RPMI7951 (cell line): ENCODE data around the gene MAEL. TPM values are rescaled to one million over a fixed set of nuclear protein-coding genes. Genes with fewer than 3 reads are reported as not detected.
A peak's percentile ranks its signal among the peaks of the same experiment; 100 is the strongest.

Source experiments
- DNase-seq: peaks from one replicate; pipeline ENCODE4 v3.0.0-alpha.2; 2012; ENCODE audit warnings: low read depth
- total RNA-seq: library from RNA; depleted of rRNA; stranded (reverse); fragments of >200 nt; shearing (Covaris generic); gene quantifications from 2 replicates; pipeline ENCODE4 v1.2.3, GENCODE V29; 2014; rRNA removed

The MAEL gene
- total RNA-seq: 0.12 and 0.39 TPM in 2 replicates

DNA sequence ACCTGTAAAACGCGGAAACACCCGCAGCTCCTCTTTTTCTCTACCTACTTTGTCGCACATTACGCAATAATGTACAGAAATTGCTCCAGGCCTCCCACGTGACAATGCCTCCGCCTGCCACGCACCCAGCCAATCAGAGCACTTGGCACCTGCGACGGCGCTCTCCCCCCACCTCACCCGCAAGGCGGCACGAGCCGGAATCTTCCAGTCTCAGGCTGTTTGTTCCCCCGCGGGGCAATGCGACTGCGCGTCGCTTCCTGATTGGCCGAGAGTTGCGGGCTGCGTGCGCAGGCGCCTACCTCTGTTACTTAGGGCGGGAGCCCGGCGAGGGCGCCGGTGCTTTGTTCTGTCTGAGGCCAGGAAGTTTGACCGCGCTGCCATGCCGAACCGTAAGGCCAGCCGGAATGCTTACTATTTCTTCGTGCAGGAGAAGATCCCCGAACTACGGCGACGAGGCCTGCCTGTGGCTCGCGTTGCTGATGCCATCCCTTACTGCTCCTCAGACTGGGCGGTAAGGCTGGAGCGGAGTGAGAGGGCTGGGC lies at the start of gene MAEL:
TSS of gene MAEL (plus strand) at position 307 of the 542 bp plus-strand sequence. CDS start at position 380, 73 bp downstream.
- no peak for DNase-seq

DNA sequence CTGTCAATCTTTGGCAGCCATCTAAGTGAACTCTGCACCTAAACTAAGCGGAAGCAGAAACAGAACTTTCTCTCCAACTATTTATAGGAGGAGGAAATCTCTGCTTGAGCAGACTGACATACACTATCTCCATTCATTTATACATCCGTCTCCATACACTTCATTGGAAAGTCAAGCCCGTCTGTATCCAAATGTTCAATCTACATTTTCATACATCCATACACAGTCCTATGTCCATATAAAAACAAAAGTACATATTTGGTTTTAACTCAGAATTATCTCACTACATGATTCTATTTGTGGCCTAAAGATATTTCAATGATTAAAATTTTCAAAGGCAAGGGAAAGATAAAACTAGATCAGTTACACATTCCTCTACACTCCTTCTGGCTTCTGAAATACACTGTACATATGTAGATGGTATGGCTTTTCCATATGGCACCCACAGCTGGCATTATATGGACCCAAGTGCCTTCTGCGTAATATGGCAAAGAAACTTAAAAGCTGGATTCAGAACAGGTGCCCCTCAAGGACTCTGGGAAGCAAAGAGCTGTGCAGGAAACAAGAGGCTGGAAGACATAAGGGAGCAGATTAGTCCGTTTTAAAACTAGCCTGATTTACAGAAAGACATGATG lies 49.2 kb upstream of the MAEL start:
- no peak for DNase-seq

DNA sequence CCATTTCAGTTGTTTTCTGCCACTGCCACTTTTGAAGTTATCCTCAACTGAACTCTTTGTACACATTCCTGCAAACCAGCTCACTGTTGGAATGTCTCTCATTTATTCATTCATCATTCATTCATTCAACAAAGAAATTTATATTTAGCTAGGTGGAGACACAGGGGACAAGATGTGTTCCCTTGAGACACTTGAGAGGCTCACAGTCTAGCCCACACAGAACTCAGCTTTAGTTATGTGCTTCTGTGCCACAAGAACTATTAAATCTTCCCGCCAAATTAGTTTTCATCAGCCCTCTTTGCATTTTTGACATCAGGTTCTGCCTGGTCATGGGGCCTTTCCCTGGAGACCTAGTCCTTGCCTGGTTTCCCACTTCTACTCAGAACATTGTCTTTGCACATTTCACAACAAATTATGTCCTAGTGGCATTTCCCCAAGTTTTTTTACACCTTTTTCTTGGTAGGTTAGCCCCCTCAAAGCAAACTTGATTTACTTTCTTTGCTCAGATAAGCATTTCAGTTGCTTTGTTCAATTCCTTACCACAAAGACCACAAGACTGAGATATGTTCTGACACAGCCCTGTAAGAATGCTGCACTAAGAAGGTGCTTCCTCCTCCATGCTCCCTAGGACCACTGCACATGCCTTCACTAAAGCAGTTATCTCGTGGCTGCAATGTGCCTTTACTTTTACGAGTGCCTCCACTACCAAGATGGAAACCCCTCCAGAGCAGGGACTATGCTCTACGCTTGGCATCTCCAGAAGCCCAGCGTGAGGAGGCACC lies 44.7 kb upstream of the MAEL start:
- peak; percentile 81 for DNase-seq

DNA sequence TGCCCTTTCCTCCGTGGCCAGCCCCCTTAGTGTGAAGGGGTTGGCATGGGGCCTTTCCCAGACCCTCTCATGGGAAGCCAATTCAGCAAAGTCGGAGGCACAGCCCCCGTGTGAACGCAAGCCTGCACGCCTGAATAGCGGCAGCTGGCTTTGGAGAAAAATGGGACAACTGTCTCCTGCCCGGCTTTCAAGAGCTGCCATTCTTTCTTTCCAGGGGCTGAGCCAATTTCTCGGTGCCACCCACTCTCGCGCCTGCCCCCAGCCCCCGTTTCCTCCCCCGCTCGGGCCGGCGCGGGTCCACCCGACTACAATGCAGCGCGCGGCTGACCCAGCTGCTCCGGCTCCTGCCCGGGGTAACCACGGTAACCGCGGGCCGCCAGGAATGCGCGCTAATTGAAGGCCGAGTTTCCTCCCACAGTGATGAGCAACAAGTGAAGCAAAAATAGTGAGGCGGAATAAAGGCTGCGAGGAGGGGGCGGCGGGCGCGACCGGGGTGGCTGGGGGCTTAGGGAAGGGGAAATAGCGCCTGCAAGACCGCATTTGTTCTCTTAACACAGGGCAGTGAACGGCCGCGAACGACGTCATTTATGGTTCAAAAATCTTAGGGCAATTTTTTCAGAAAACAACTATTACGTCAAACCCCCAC lies 41.6 kb upstream of the MAEL start:
- peak; percentile 84 for DNase-seq

DNA sequence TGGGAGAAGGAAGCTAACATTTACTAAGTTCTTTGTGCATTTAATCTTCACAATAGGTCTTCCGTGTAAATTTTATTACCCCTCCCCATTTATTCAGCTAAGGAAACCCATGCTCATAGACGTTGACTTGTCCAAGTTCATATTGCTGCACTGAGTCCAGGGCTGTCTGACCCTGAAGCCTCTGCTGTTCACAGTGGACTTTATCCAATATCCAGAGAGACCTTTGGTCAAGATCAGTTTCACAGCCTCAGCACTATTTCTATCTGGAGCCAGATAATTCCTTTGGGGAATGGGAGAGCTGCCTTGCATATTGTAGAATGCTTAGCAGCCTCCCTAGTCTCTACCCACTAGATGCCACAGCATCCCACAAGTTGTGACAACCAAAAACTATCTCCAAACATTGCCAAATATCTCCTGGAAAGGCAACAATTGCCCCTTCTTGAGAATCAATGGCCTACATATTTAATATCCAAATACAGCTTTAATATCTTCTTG lies 40.2 kb upstream of the MAEL start:
- no peak for DNase-seq

DNA sequence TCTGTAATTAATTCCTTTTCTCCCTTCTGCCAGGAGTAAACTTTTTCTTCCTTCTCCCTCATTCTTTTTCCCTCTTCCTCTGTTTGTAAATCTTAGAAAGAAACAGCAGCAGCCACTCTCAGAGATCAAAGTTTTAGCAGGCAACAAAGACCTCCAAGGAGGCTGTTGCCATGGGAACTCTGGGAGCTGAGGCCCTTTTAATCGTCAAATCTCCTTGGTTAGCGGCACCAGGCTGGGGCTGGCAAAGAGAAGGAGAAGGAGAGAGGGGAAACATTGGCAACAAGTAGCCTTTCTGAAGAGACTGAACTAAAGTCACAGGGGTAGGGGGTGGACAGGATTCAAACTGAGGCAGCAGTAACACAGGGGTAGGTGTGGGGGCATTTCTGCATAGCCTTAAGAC lies 38.9 kb upstream of the MAEL start:
- DNase-seq: no peak

DNA sequence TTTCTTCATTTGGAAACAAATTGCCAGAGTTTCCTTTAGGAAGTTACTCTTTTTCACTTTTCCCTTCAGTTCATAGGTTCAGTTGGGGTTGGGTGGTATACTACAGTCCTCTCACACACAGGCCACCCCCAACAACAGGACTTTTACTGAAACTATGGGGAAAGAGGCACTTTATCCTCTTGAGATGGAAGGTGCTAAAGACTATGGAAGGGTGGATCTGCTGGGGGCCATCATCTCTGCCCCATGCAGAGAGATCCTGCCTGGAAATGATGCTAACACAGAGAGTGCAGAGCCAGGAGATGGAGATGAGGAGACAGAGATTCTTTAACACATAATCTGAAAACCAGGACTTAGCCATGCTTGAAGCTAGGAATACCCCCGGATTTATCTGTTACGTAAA lies 38.0 kb upstream of the MAEL start:
- no peak for DNase-seq

DNA sequence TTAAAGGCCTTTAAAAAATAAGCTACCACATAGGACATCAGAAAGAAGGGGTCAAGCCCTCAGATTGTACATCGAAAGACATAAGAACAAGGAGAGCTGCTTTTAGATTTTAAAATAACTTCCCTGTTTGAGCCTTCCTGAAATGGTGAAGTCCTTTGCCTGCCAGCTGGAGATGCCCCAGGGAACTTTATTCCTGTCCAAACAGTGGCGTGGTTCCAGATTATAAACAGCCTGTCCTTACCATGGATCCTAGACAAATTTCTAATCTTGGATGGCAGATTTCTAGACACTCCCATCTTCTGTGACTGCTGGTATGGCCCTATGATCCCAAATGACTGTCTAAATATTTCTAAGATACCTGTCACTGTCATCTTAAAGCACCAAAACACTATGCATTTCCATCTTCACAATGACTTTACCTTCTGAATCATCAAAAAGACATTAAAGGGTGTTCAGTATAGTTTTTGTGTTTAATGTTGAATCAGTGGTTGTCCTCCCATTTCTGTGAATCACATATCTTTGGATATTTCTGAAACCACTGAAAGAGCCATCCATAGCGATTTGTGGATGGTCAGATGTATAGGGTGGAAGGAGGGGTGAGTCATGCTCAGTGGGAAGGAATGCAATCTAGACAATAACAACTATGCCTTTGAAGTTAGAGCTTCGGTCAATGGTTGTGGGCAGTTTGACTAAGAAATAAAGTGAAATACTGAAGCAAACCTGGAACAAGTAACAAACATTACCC lies 36.9 kb upstream of the MAEL start:
- DNase-seq: peak; percentile 90

DNA sequence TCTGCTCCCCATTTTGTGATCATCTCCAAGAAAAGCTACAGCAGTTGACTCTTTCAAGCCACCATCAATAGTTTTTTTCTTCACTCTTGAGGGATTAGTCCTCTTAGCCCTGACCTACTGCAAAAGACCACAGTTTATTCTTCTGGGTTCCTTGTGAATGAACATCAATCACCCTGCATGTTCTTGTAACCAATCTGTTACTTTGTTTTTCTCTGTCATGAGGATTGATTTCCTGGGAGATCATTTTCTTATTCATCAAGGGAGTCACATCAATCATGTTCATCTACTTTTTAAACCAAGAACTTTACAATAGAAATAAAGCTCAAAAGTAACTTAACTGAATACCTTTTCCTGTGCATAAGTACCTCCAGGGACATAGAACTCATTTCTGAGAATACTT lies 35.6 kb upstream of the MAEL start:
- no peak for DNase-seq

DNA sequence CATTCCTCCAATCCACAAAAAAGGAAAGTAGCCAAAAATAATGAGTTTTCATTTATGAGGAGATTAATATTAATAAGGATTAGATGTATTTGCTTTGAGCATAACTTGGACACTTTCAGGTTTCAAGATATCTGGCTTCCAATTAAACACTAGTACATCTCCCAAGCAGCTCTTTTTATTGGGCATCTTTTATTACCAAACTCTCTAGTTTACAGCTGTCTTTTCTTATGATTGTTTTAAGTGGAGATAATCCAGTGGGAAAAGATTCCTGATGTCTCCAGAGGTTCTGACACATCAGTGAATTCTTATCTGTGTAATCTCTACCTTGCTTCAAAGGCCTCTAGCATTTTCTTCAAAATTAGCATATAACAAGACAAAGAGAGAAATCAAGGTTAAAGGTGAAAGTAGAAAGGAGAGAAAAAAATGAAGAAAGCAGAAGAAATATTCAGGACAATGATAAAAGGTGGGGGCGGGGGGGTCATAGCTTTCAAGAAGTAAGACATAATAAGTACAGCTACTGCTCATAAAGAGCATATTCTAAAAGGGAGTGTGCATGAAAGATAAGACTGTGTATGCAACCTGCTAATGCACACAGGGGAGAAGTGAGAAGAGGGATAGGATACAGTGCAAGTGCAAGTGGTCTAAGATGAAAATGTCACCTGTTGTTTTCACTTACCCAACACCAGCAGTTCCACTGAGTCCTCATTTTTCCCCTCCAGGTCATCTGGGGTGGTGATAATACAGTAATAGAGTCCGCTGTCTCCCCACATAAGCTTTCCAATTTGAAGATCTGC lies 32.8 kb upstream of the MAEL start:
- no peak for DNase-seq

DNA sequence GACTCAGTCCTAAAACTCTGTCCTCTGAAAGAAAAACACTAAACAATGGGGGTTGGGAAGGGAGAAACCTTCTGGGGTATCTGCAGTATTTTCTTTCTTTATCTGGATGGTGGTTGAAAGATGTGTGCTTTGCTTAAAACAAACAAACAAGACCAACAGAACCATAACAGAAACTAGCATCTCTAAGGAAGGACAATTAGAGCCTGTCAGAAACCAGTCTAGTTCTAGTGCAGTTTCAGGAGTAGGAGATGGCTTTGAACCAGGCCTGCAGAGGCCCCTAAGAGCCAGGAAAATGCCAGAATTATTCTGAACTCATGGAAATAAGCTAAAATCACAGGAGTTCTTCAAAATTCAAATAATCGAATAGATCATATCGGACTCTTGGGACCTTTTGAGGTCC lies 32.2 kb upstream of the MAEL start:
- DNase-seq: no peak

DNA sequence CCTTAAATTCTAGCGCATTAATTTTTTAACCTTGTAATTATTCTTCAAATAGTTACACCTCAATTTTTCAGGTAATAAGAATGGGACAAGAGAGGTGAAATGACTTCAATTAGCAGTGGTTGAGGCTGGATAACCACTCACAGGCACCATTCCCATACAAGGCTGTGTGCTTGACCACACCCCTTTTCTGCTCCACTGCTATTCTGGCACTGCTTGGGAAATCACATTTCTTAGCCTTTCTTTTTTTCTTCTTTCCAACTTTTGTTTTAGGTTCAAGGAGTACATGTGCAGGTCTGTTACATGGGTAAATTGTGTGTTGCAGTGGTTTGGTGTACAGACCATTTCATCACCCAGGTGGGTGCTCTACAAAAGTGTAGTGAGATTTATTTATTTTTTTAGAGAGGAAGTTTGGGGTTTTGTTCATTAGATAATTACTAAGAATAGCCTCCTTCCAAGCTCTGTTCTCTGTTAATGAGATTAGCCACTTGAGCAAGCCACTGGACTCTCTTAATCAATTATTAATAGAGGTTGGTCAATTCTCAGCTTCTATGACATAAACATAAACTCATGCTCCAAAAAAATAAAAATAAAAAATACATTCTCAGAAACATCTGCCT lies 28.1 kb upstream of the MAEL start:
- DNase-seq: no peak

DNA sequence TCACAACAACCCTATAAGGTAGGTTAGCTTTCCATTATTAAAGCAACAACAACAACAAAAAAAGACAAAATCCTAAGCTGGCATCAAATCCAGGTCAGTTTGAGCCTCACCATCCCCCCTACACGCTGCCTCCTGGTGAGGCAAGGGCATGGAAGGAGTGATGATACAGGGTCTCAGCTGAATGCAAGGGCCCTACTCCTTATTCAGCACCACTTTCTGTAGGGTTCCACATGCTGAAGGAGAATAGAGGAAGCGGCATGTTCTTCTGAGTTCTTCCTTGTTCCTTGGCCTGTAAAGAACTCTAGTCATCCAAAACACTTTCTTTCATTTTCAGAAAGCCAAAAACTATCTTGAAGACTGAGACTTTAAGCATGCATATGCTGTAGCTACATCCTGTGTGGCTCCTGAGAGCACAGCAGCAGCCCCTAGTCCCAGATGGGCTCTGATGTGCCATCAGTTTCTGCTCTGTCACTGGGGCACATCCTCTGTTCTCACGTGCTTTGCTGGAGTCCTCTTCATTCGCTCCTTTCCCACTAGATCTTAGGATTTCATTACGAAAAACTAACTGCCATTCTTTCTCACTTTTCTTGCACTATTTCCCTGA lies 19.9 kb upstream of the MAEL start:
- DNase-seq: no peak

DNA sequence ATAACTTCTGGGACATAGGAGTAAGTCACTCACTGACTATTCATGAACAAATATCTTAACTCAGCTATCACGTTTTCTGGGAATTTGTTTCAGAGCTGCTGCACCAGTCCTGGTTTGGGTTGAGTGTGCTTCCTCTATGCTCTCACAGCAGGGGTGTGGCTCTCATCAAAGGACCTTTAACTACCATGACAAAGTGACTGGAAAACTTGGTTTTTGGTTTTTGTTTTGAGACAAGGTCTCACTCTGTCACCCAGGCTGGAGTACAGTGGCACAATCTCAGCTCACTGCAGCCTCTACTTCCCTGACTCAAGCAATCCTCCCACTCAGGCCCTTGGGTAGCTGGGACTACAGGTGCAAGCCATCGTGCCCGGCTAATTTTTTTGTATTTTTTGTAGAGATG lies 17.8 kb upstream of the MAEL start:
- DNase-seq: no peak

DNA sequence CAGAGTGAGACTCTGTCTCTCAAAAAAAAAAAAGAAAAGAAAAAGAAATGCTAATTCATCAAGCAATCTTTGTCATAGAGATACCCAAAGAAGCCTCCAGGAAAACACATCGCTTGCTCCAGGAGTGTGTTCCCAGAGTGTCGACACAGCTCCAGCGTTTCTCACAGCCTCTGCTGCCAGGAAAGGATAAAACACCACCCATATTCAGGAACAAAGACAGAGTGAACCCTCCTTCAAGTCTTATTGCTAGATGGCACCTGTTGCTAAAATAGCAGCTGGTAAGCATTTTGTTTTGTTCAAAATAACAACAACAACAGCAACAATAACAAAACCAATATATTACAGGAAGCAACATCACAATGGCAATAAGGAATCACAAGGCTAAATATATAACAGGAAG lies 16.9 kb upstream of the MAEL start:
- DNase-seq: no peak

DNA sequence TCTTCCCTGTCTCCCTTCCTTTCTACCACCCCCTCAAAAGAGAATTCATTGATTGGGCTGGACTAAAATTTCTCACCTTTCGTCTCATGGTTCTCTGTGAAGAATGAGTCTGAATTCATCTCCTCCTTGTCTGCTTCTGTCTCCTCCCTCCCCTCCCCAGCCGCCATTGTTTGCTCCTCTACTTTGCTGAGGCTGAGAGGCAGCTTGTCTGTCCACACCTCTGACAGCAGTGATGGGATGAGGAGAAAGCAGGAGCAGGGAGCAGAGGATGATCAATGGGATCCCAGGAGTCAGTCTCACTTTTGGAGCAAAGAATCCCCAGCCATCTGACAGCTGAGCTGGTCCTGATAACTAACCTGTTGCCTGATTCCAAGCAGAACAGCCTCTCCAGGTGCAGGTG lies 16.3 kb upstream of the MAEL start:
- no peak for DNase-seq

DNA sequence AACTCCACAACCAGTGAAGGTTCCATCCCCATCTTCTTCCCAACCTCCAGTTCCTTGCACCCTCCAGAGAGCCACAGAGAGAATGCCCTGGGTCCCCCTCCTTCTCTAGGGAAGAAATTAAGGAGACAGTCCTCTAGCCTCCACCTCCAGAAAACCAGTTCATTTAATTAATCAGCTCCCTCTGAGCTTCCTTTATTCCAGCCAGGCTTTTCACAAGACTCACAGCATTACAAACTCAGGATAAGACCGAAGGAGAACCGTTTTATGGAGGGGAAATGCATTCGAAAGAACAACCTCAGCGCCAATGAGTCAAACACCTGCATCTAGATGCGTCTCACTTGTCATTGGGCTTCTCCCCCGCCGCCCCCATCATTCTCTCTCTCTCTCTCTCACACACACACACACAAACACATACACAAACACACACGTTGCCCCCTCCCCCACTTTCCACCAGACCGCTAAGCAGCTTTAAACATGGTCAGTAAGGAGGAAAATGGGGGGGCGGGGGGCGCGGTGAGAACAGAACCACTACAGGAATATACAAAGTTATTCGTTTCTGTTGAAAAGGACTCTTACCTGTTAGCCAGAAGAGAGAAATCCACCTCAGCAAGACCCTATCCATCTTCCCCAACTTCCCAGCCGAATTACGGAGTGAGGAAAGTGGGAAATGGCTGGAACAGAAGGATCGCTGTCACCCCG lies 14.3 kb upstream of the MAEL start:
- DNase-seq: no peak

DNA sequence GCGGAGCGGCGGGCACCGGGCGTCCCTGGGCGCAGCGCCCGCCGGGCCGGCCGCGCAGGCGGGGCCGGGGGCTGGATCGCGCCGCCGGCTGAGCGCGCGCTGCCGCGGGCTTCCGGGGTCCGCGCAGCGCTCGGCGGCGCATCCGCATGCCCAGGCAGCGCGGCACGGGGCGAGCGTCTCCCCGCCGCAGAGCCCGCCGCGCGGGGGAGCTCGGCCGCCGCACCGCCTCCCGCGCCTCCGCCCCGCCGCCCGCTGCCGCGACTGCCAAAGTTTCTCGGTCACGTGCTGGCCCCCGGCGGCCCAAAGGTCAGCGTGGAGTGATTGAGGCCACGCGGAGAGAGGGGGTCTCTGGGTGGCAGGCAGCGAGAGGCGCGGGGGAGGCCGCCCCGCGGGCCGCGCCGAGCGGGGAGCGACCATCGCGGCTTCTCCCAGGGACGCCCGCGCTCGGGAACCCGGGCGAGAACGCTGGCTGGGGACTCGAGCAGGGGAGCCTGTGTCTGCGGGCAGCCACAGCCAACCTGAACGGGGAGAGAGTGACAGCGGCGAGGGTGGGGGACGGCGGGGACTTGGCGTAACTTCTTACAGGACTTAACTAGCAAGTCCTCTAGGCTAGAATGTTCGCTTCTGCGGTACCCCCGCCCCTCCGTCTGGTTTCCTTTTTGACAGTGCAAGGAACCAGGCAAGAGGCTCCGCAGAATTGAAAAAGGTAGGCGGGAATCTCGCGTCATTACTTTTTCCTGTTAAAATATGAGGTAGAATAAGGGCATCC lies 13.5 kb upstream of the MAEL start, which contains the start of gene ILDR2:
TSS of gene ILDR2 (minus strand) at position 180 of the 769 bp plus-strand sequence. CDS start 272 bp downstream, outside the sequence.
- DNase-seq: peak; percentile 35

DNA sequence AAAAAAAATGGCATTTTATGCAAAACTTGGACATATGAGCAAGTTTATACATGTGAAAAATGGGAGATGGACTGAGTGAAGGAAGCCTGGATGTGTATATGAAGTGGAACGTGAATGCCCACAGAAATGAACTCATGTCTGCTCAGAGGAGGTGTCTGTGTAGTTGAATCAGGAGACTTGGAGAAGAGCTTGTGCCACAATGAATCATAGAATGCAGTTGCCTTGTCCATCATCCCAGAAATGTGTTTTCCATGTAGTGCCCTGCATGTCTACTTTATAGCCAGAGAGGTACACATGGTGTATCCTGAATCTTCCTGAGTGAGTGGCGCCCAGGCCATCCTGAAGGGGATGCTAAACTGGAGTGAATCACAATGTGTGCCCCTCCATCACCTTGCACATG lies 11.1 kb upstream of the MAEL start:
- no peak for DNase-seq
